ENCODE measurements around the gene TMEM204. TPM values are rescaled to one million over a fixed set of nuclear protein-coding genes. Genes with fewer than 3 reads are reported as not detected.

The TMEM204 gene
- total RNA-seq = 10.3 and 12.4 TPM in 2 replicates
- 9.6 and 10.9 TPM in 2 replicates for polyA plus RNA-seq
- 14.2 and 14.6 TPM in 2 replicates for polyA plus RNA-seq (2012)
- 15.0 and 19.3 TPM in 2 replicates for polyA minus RNA-seq (ENCODE audit: low replicate concordance)

GRCh38 chr16:1533443-1533951 lies at the start of gene TMEM204:
Gene TMEM204 (plus strand): TSS chr16:1533666. CDS start chr16:1534276, 610 bp downstream.
- TF ChIP-seq EZH2 (IDR thresholded peaks at IDR 0.05; ENCODE audit: low read length, missing control alignments) (no peak), CTCF (conservative IDR thresholded peaks at IDR 0.05 in 1 of 2, IDR thresholded peaks at IDR 0.05 in 1 of 2; ENCODE audit: low read depth in 1 of 2, low read length in 2 of 2) (no peak)
- H3K4me3 ChIP-seq (replicated peaks in 1 of 4; ENCODE audit: control extremely low read depth in 1 of 4, insufficient read depth in 1 of 4, low read depth in 3 of 4, low read length in 4 of 4) = peak within 1 kb of the TSS; percentile 42 to 64 (median 51)
- peak within 1 kb of the TSS; percentile 75 for H3K27ac ChIP-seq (ENCODE audit: insufficient read depth, low read length)

DNA sequence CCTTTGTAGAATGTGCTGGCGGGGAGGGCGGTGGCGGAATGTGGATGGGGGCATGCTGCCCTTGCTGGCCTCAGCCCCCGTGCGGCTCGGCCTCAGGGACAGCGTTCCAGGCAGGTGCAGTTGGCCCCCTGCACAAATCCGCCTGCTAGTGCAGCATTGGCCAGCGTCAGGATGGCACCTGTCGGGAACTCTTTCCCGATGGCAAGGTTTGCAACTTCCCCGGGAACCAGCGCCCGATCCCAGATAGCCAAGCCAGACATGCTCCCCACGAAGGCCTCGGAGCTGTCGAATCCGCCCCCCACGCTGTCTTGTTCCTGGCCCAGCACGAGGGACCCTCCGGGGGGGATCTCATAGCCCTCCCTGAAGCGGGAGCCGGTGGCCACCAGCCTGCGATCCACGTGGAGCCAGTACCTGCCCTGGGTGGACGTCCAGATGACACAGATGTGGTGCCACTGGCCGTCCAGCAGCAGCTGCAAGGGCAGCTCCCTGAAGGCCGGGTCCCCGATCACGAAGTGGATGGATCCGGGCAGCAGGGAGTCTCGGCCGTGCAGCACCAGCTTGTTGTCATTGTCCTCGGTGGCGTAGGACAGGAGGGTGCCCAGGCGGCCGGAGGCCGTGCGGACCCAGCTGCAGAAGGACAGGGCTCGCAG lies 47.5 kb upstream of the TMEM204 start:
- peaks cover 2% of the 10 kb centered on the region for H3K27me3 ChIP-seq (ENCODE audit: control insufficient read depth, insufficient read depth, low read length)
- DNase-seq (ENCODE audit: low read depth in 2 of 2) = no peak
- no peak overlapping the region for H3K4me3 ChIP-seq (replicated peaks in 1 of 4; ENCODE audit: control extremely low read depth in 1 of 4, insufficient read depth in 1 of 4, low read depth in 3 of 4, low read length in 4 of 4)
- no peak overlapping the region for H3K4me2 ChIP-seq (ENCODE audit: extremely low read depth, insufficient read depth, low read length)
- H3K9me3 ChIP-seq (ENCODE audit: control insufficient read depth, insufficient read depth, low read depth, low read length) = no peaks in the 10 kb centered on the region
- no peaks in the 10 kb centered on the region for H3K79me2 ChIP-seq (ENCODE audit: control insufficient read depth, insufficient read depth, low read length)
- H3K36me3 ChIP-seq (ENCODE audit: control insufficient read depth, insufficient read depth, low read length) = no peaks in the 10 kb centered on the region
- H3K27ac ChIP-seq (ENCODE audit: insufficient read depth, low read length) = no peak overlapping the region
- H2AFZ ChIP-seq (ENCODE audit: low read length) = no peak overlapping the region
- H3K4me1 ChIP-seq (ENCODE audit: control insufficient read depth, extremely low read depth, insufficient read depth, low read length) = no peaks in the 10 kb centered on the region
- no peak overlapping the region for H3K9ac ChIP-seq (ENCODE audit: insufficient read depth, low read length)
- no peaks in the 10 kb centered on the region for H4K20me1 ChIP-seq (ENCODE audit: control insufficient read depth, extremely low read depth, insufficient read depth, low read length)
- no peak for TF ChIP-seq CTCF (conservative IDR thresholded peaks at IDR 0.05 in 1 of 2, IDR thresholded peaks at IDR 0.05 in 1 of 2; ENCODE audit: low read depth in 1 of 2, low read length in 2 of 2)
- no peak for TF ChIP-seq EZH2 (IDR thresholded peaks at IDR 0.05; ENCODE audit: low read length, missing control alignments)

More at GRCh38 chr16:1533443-1533951, at the start of gene TMEM204:
- Histone ChIP-seq H4K20me1 (ENCODE audit: control insufficient read depth, extremely low read depth, insufficient read depth, low read length) (no peaks in the 10 kb centered on the region), H3K27me3 (ENCODE audit: control insufficient read depth, insufficient read depth, low read length) (no peaks in the 10 kb centered on the region), H3K9me3 (ENCODE audit: control insufficient read depth, insufficient read depth, low read depth, low read length) (no peaks in the 10 kb centered on the region), H3K9ac (ENCODE audit: insufficient read depth, low read length) (peak within 1 kb of the TSS; percentile 66), H3K4me2 (ENCODE audit: extremely low read depth, insufficient read depth, low read length) (peak within 1 kb of the TSS; percentile 98), H3K79me2 (ENCODE audit: control insufficient read depth, insufficient read depth, low read length) (peaks cover 34% of the 10 kb centered on the region), H2AFZ (ENCODE audit: low read length) (no peak within 1 kb of the TSS), H3K4me1 (ENCODE audit: control insufficient read depth, extremely low read depth, insufficient read depth, low read length) (peaks cover 35% of the 10 kb centered on the region), H3K36me3 (ENCODE audit: control insufficient read depth, insufficient read depth, low read length) (peaks cover 10% of the 10 kb centered on the region)
- DNase-seq (ENCODE audit: low read depth in 2 of 2) = peak; percentile 11 to 74

DNA sequence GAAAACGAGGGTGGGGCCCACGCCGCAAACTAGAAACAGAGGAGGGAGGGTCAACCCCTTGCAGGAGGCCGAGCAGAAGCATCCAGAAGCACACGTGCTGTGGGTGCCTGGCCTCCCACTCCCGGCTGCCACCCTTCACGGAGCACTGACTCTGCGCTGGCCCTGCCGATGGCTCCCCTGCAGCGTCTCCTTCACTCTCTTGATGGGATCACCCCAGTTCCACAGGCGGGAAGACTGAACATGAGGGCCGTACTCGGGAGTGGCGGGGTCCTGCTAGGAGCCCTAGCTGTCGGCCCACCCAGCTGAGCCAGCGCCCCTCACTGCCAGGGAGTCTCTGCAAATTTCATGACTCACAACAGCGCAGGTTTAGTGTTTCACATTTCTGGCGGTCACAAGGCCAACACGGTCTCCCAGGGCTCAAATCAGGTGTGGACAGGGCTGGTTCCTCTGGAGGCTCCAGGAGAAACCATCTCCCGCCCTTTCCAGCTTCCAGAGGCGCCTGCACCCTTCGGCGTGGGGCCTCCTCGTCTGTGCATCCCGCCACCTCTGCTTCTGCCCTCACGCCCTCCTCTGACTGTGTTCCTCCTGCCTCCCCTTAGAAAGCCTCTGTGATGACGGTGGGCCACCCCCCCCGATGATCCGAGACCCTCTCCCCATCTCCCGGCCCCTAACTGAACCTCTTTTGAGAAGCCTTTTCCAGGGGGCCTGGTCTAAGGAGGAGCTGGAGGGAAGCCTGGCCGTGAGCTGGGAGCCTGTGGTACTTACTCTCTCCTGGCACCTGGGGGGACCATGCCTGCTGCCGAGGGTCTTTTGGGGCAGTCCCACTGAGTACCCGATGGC lies 46.7 kb upstream of the TMEM204 start:
- Histone ChIP-seq H3K27ac (ENCODE audit: insufficient read depth, low read length) (no peak overlapping the region), H3K36me3 (ENCODE audit: control insufficient read depth, insufficient read depth, low read length) (no peaks in the 10 kb centered on the region), H3K4me3 (replicated peaks in 1 of 4; ENCODE audit: control extremely low read depth in 1 of 4, insufficient read depth in 1 of 4, low read depth in 3 of 4, low read length in 4 of 4) (no peak overlapping the region), H3K9me3 (ENCODE audit: control insufficient read depth, insufficient read depth, low read depth, low read length) (no peaks in the 10 kb centered on the region), H3K79me2 (ENCODE audit: control insufficient read depth, insufficient read depth, low read length) (no peaks in the 10 kb centered on the region), H3K27me3 (ENCODE audit: control insufficient read depth, insufficient read depth, low read length) (peaks cover 2% of the 10 kb centered on the region), H3K9ac (ENCODE audit: insufficient read depth, low read length) (no peak overlapping the region), H3K4me2 (ENCODE audit: extremely low read depth, insufficient read depth, low read length) (no peak overlapping the region), H3K4me1 (ENCODE audit: control insufficient read depth, extremely low read depth, insufficient read depth, low read length) (no peaks in the 10 kb centered on the region), H4K20me1 (ENCODE audit: control insufficient read depth, extremely low read depth, insufficient read depth, low read length) (no peaks in the 10 kb centered on the region), H2AFZ (ENCODE audit: low read length) (no peak overlapping the region)
- no peak for TF ChIP-seq EZH2 (IDR thresholded peaks at IDR 0.05; ENCODE audit: low read length, missing control alignments)
- TF ChIP-seq CTCF (conservative IDR thresholded peaks at IDR 0.05 in 1 of 2, IDR thresholded peaks at IDR 0.05 in 1 of 2; ENCODE audit: low read depth in 1 of 2, low read length in 2 of 2) = no peak
- DNase-seq (ENCODE audit: low read depth in 2 of 2) = no peak

Measured in fibroblast of lung (primary cell).